ENCODE measurements around the gene EPB41L4A. TPM values are rescaled to one million over a fixed set of nuclear protein-coding genes. Genes with fewer than 3 reads are reported as not detected.

The EPB41L4A gene
- total RNA-seq, 1 experiment from 2014 or later: 0.87 TPM

- no TSS peak for BruUV-seq (replicated peaks)
- ChIA-PET CTCF (no interaction called here), POLR2A (no interaction called here)
- in situ Hi-C loops (cut with HindIII; ENCODE audit: low pct_unique_long_range_greater_than_20kb, low sequenced_read_pairs) (no loop called here), intact Hi-C loops (cut with micrococcal nuclease; ENCODE audit: unreplicated experiment) (no loop called here)
- no peaks in the 10 kb centered on the region; the same call in 1 of the 2 replicates for H3K27me3 ChIP-seq (ENCODE audit: control insufficient read depth, insufficient read depth, low read length)
- no peak overlapping the region for H3K4me3 ChIP-seq (ENCODE audit: low read depth in 2 of 2, low read length in 2 of 2)
- H3K36me3 ChIP-seq (ENCODE audit: control insufficient read depth, insufficient read depth, low read length): no peaks in the 10 kb centered on the region
- H3K27ac ChIP-seq (ENCODE audit: low read length): no peak overlapping the region
- no peak for ATAC-seq
- H3K9me3 ChIP-seq (ENCODE audit: control insufficient read depth, insufficient read depth, low read depth, low read length): no peaks in the 10 kb centered on the region
- DNase-seq (ENCODE audit: low read depth, low spot score): no peak
- TF ChIP-seq TCF7L2 (IDR thresholded peaks at IDR 0.05; ENCODE audit: low read depth, low read length) (no peak), SIN3A (IDR thresholded peaks at IDR 0.05; ENCODE audit: borderline replicate concordance, insufficient read depth, low read depth, low read length) (no peak)
- no peaks in the 10 kb centered on the region for H3K4me1 ChIP-seq (ENCODE audit: control insufficient read depth, insufficient read depth, low read length)
These were observed 28.8 kb downstream of the EPB41L4A start for GRCh38 chr5:112390327-112390726.

GRCh38 chr5:112388739-112389138 is 30.3 kb downstream of the EPB41L4A start:
- BruUV-seq (replicated peaks): no TSS peak
- in situ Hi-C loops (cut with HindIII; ENCODE audit: low pct_unique_long_range_greater_than_20kb, low sequenced_read_pairs) (no loop called here), intact Hi-C loops (cut with micrococcal nuclease; ENCODE audit: unreplicated experiment) (no loop called here)
- Histone ChIP-seq H3K4me3 (ENCODE audit: low read depth in 2 of 2, low read length in 2 of 2) (no peak overlapping the region), H3K4me1 (ENCODE audit: control insufficient read depth, insufficient read depth, low read length) (no peaks in the 10 kb centered on the region), H3K36me3 (ENCODE audit: control insufficient read depth, insufficient read depth, low read length) (no peaks in the 10 kb centered on the region), H3K27ac (ENCODE audit: low read length) (no peak overlapping the region), H3K27me3 (ENCODE audit: control insufficient read depth, insufficient read depth, low read length) (peaks cover 2% of the 10 kb centered on the region; the same call in 1 of the 2 replicates), H3K9me3 (ENCODE audit: control insufficient read depth, insufficient read depth, low read depth, low read length) (no peaks in the 10 kb centered on the region)
- CTCF ChIA-PET: no interaction called here
- DNase-seq (ENCODE audit: low read depth, low spot score) (no peak), ATAC-seq (no peak)
- POLR2A ChIA-PET: no interaction called here
- TF ChIP-seq SIN3A (IDR thresholded peaks at IDR 0.05; ENCODE audit: borderline replicate concordance, insufficient read depth, low read depth, low read length): no peak
- no peak for TF ChIP-seq POLR2AphosphoS5 (IDR thresholded peaks at IDR 0.05; ENCODE audit: low read depth, low read length)
- TF ChIP-seq TCF7L2 (IDR thresholded peaks at IDR 0.05; ENCODE audit: low read depth, low read length): no peak
- TF ChIP-seq REST (IDR thresholded peaks at IDR 0.05; ENCODE audit: insufficient read depth in 1 of 2, low read depth in 2 of 2, low read length in 1 of 2): no peak
- TF ChIP-seq CTCF (IDR thresholded peaks at IDR 0.05): no peak

GRCh38 chr5:112388074-112388473 is 31.0 kb downstream of the EPB41L4A start:
- H3K27ac ChIP-seq (ENCODE audit: low read length): no peak overlapping the region
- ChIA-PET CTCF (no interaction called here), POLR2A (no interaction called here)
- H3K4me1 ChIP-seq (ENCODE audit: control insufficient read depth, insufficient read depth, low read length): no peaks in the 10 kb centered on the region
- in situ Hi-C loops (cut with HindIII; ENCODE audit: low pct_unique_long_range_greater_than_20kb, low sequenced_read_pairs): no loop called here
- DNase-seq (ENCODE audit: low read depth, low spot score) (no peak), ATAC-seq (no peak)
- no TSS peak for BruUV-seq (replicated peaks)
- TF ChIP-seq REST (IDR thresholded peaks at IDR 0.05; ENCODE audit: insufficient read depth in 1 of 2, low read depth in 2 of 2, low read length in 1 of 2) (no peak), CTCF (IDR thresholded peaks at IDR 0.05) (no peak), TCF7L2 (IDR thresholded peaks at IDR 0.05; ENCODE audit: low read depth, low read length) (no peak), SIN3A (IDR thresholded peaks at IDR 0.05; ENCODE audit: borderline replicate concordance, insufficient read depth, low read depth, low read length) (no peak), POLR2AphosphoS5 (IDR thresholded peaks at IDR 0.05; ENCODE audit: low read depth, low read length) (no peak)
- H3K36me3 ChIP-seq (ENCODE audit: control insufficient read depth, insufficient read depth, low read length): no peaks in the 10 kb centered on the region
- no peaks in the 10 kb centered on the region for H3K9me3 ChIP-seq (ENCODE audit: control insufficient read depth, insufficient read depth, low read depth, low read length)
- peaks cover 2% of the 10 kb centered on the region; the same call in 1 of the 2 replicates for H3K27me3 ChIP-seq (ENCODE audit: control insufficient read depth, insufficient read depth, low read length)
- no peak overlapping the region for H3K4me3 ChIP-seq (ENCODE audit: low read depth in 2 of 2, low read length in 2 of 2)
- intact Hi-C loops (cut with micrococcal nuclease; ENCODE audit: unreplicated experiment): no loop called here
